ENCODE measurements around the gene SNRPD2.
"Not testable (repeated sequence)": the region's sequence is repeated elsewhere in the genome, so short reads cannot be mapped to it uniquely, and the experiment has no call there.

SNRPD2 gene

GRCh38 chr19:45701676-45702075, 9.9 kb upstream of the SNRPD2 start:
- peak; percentile 0 for DNase-seq

DNA sequence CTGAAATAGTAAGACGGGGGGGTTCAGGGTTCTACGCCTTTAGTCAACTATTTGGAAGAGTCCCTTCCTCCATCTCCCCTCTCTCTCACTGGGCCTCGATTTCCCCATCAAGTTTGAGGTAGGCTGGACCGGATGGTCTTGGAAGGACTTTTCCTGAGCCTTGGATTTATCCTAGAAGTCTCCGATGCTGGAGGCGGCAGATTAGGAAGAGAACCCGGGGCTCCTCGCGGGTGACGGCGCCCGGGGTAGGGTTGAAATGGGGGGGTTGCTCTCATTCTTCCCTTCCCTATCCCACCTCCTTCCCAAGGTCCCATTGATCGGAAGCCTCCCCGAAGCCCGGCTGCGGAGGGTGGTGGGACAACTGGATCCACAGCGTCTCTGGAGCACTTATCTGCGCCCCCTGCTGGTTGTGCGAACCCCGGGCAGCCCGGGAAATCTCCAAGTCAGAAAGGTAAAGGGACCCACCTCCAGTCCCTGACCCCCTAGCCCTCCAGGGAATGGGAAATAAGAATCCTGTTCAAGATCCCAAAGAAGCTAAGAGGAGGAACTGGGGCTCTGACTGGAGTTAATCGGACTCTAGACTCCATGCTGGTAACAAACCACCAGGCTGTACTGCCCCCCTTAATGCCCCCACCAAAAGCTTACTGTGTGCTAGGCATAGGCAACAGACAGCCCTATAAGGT, 1.5 kb upstream of the SNRPD2 start:
- DNase-seq, result peak; percentile 23

DNA sequence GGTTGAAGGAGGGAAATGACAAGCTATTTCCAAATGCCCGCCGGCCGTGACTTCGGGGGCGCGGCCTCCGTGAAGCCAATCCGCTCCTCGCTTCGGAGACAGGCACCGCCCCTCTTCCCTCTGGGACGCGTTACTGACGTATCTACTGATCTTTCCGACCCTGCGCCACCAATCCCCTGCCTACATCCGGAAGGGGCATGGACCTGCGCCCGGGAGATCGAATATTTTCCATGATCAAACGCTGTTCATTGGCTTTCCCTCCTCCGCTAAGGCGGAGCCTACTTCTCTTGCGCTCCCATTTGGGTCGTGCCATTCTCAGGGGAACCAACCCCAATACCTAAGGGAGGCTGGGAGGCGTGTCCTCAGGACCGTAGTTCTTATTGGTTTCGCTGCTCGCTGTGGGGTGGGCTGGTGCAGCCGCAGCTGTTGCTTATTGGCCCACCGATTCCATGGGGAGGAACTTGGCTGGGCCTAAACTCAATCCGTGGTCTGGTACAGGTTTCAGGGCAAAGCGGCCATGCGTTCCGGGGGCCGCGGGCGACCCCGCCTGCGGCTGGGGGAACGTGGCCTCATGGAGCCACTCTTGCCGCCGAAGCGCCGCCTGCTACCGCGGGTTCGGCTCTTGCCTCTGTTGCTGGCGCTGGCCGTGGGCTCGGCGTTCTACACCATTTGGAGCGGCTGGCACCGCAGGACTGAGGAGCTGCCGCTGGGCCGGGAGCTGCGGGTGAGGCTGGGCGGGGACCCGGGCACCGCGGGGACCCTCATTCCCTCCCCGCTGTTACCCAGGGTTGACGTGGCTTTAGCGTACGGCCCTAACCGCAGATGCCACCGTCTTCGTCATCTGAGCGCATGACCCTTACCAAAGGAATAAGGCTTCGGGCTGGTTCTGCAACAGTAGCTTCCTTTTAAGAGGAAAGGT, 693 bp upstream of the SNRPD2 start, which contains the start of gene QPCTL:
TSS of gene QPCTL (plus strand) at position 480 of the 919 bp plus-strand sequence. CDS start at position 518, 38 bp downstream.
- peak; percentile 100 for DNase-seq

DNA sequence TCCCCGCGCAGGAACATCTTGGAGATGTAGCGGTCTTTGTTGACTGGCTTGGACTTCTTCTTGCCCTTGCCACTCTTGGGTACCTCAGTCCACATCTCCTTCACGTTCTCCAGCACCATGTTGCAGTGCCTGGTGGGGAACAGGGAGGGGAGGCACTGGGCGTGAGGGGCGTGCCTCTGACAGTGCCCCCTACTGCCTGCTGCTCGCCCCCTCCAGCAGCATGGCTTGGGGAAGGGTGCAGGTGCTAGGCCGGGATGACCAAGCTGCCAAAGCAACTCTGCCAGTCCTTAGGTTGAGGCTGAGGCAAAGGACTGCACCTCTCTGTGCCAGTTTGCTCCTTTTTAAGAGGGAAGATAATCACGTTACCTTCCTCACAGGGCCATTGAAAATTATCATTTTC, 4.2 kb downstream of the SNRPD2 start:
- no peak for DNase-seq

- DNase-seq, result not testable (repeated sequence)
Measured at GRCh38 chr19:45685045-45685444, 6.7 kb downstream of the SNRPD2 start.

DNA sequence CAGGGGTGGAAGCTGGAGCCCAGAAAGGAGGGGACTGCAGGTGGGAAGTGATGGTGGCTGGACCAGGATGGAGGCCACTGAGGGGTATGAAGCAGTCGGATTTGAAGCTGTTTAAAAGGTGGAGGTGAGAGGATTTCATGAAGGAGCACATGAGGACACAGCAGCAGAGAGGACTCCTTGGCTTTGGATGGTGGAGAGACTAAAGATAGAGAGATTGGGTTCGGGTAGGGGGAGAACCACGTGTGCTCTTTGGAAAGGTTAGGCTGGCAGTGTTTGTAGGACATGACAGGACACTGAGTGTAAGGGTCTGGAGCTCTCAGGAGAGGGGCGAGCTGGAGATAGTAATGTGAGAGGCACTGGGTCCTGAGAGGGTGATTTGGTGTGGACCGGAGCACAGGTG, 8.8 kb downstream of the SNRPD2 start:
- DNase-seq, result no peak

DNA sequence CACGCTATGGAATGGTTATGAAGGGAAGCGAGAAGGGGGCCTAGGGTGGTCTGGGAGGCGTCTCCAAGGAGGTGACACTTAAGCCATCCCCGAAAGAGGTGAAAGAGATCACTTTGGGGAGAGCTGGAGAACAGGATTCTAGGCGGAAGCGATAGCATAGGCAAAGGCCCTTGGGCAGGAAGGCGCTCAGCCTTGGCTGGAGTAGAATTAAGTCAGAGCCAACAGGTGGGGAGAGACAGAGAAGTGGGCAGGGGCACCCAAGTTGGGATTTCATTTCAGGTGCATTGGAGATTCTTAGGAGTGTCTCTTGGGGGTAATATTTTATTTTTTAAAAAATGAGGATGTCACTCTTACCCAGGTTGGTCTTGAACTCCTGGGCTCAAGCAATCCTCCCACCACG, 9.6 kb downstream of the SNRPD2 start:
- DNase-seq, result no peak

- DNase-seq, result peak; percentile 65
Measured at GRCh38 chr19:45681391-45682015, 10.2 kb downstream of the SNRPD2 start.

DNA sequence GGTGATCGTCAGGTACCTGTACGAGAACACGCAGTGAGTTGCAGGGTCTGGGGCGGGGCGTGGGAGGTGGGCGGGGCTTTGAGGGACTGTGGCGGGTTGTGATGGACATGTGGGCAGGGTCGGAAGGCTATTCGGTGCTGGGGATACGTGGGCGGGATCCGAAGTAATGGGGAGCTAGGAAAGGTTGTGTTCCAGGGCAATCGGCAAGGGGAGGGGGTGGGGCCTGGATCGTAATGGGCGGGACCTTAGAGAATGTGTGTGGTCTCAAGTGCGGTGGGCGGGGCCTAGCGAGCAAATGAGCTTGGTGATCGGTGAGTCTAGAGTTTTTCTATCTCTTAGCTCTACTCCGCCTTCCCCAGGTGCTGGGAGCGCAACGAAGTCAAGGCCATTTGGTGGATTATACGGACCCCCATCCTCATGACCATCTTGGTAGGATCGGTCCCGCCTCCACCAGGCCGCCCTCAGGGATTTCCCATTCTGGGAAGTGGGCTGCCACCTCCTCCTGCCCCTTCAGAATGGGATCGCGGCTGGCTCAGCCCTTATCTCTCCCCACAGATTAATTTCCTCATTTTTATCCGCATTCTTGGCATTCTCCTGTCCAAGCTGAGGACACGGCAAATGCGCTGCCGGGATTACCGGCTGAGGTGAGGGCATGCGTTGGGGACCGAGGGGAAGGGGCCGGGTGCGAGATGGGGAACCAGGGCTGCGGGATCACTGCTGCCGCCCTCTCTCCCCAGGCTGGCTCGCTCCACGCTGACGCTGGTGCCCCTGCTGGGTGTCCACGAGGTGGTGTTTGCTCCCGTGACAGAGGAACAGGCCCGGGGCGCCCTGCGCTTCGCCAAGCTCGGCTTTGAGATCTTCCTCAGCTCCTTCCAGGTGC, 14.2 kb downstream of the SNRPD2 start:
- peak; percentile 69 for DNase-seq

DNA sequence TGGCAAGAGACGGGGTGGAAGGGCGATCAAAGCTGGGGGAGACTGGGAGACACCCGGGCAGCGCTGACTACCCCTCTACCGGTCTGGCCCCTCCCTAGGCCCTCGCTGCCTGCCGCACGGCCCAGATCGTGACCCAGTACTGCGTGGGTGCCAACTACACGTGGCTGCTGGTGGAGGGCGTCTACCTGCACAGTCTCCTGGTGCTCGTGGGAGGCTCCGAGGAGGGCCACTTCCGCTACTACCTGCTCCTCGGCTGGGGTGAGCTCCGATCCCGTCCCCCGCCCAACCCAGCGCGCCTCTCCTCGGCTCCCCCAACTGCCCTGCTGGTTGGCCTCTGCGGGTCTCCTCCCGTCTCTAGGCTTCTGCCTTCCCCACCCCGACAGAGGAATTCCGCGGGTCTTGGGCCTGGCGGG, 14.9 kb downstream of the SNRPD2 start:
- no peak for DNase-seq

DNA sequence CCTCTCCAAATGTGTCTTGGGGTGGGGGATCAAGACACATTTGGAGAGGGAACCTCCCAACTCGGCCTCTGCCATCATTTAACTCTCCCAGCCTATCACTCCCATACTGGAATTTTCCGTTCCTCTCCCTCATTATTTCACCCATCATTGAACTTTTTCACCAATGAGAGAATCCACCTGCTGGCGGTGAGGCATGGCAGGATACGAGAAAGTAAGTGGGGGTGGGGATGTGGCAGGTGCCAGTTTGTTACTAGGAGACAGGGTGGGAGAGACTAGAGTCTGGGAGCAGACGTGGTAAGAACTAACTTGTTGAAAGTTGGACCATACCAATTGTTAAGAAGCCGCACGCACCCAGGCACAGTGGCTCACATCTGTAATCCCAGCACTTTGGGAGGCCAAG, 16.8 kb downstream of the SNRPD2 start:
- no peak for DNase-seq

- no peak for DNase-seq
Measured at GRCh38 chr19:45670670-45671453, 20.9 kb downstream of the SNRPD2 start.

- DNase-seq, result no peak
Measured at GRCh38 chr19:45668342-45668871, 23.3 kb downstream of the SNRPD2 start.

DNA sequence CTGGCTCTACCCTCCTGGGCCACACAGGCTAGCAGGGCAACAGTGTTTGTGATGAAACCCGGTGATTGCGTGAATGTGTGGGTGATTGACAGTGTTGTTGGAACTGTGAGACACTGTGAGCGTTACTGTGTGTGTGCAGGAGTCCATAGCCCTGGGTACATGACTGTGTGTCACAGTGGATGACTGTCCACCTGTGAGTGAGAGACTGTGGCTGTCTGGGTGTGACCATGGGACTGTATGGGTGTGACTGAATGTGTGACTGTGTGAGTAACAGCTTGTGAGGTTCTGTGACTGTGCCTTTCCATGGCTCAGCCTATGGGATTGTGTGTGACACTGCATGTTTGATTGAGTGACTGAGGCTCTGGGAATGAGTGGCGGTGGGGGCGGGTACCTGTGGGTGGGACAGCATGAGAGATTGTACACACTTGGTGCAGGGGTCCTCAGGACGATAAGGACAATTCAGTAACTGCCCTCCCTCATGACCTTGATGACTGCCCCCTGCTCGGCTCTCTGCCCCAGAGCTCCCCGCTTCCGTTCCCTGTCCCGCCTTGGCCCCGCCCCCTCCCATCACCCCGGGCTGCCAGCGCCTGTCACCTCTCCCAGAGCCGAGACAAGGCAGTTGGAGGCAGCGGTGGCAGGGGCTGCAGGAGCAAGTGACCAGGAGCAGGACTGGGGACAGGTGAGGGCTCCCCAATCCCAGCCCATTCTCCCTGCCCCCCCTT, 24.0 kb downstream of the SNRPD2 start, which contains the start of gene GIPR:
TSS of gene GIPR (plus strand) at position 602 of the 722 bp plus-strand sequence. CDS start 1,300 bp downstream, outside the sequence.
- no peak for DNase-seq

DNA sequence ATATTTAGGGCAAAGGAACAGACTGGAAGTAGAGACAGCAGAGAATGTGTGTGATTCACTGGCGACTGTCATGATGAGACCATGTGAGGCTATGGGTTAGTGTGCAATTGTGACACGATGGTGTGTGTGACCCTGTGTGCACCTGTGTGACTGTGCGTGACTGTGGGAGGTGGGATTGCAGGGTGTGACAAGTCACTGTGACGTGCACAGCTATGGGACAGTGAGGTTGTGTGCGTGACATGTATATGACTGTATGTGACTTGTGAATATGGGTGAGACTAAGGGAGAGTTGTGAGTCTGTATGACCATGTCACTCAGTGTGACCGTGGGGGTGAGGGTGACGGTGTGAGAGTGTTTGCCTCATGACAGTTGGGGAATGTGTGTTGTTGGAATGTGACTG, 27.2 kb downstream of the SNRPD2 start:
- no peak for DNase-seq

DNA sequence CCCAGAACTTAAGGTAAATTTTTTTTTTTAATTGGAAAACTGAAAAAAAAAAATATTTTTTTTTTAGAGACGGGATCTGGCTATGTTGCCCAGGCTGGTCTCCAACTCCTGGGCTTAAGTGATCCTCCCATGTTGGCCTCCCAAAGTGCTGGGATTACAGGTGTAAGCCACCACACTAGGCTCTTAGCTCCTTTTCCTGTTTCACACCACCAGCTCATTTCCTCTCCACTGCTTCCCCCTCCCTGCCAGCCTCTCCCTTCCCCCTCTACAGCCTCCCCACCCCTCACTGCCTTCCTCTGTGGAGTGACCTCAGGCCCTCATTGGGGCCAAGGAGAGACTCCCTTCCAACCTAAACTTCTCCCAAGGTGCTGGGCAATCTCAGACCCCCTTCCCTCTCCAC, 28.0 kb downstream of the SNRPD2 start:
- peak; percentile 38 for DNase-seq

GRCh38 chr19:45660636-45661035, 31.1 kb downstream of the SNRPD2 start:
- DNase-seq, result no peak

DNA sequence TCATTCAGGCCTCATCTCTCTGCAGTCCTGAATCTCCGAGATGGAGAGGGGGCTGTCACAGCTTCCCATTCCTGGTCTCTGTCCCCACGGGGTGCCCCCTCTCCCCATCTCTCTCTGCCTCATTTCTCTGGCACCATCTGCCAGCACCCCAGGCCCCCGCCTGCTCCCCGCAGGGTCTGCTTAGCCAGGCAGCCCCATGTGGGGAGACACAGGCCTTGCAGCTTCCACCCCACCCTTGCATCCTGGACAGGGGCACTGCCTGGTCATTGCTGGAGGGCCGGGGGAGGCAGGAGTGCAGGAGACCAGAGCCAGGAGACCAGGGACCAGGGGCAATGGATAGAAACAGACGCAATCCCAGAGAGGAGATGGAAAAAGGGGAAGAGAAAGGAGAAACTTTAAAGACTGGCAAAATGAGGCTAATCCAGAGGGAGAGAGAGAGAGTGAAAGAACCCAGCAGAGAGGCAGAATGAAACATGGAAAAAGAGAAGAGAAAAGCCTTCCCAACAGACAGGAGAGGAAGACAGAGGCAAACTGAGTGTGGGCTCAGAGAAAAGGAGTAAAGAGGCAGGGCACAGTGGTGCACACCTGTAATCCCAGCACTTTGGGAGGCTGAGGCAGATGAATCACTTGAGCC, 32.5 kb downstream of the SNRPD2 start:
- no peak for DNase-seq

GRCh38 chr19:45657520-45658167, 34.1 kb downstream of the SNRPD2 start:
- no peak for DNase-seq

DNA sequence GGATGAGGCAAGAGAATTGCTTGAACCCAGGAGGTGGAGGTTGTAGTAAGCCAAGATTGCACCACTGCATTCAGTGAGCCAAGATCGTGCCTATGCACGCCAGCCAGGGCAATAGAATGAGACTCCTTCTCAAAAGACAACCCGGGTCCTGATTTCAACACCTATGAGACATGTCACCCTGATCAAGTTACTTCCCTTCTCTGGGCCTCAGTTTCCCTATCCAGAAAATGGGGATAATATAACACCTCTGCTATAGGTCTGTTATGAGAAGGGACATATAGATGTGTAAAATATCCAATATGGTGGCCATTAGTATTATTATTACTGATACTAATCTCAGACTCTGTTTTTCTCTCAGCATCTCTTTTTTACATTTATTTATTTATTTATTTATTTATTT, 36.7 kb downstream of the SNRPD2 start:
- DNase-seq, result no peak
